HepG2 (cell line): ENCODE data around the gene KCTD6. TPM values are rescaled to one million over a fixed set of nuclear protein-coding genes. Genes with fewer than 3 reads are reported as not detected.

Experiments
- CSRNP2 ChIP-seq: sonication (generic); formaldehyde crosslinking; conservative IDR thresholded peaks from 2 replicates; pipeline ENCODE4 v1.8.0; 2022; ENCODE audit warnings: low read depth, missing genetic modification reagents
- GTF3A ChIP-seq: sonication (generic); formaldehyde crosslinking; conservative IDR thresholded peaks from 2 replicates; pipeline ENCODE4 v1.4.0; 2020; ENCODE audit warnings: mild to moderate bottlenecking, missing genetic modification reagents
- HNF1A ChIP-seq, 2 experiments: sonication (generic) in 1 of 2; formaldehyde crosslinking in 1 of 2; IDR thresholded peaks; 2 replicates each; pipeline versions ENCODE4 v1.4.0 to v1.6.1; 2016 to 2020; ENCODE audit warnings: borderline replicate concordance in 1 of 2, low read depth in 1 of 2, mild to moderate bottlenecking in 1 of 2, missing genetic modification reagents in 1 of 2
- HNRNPH1 ChIP-seq: fragments of 200-400 bp; formaldehyde crosslinking; optimal IDR thresholded peaks from 2 replicates; pipeline ENCODE3; 2017; ENCODE audit warnings: mild to moderate bottlenecking, low read depth, low read length
- HOXA9 ChIP-seq: sonication (generic); formaldehyde crosslinking; IDR thresholded peaks from 2 replicates; pipeline ENCODE4 v1.8.1; 2022; ENCODE audit warnings: missing genetic modification reagents, mild to moderate bottlenecking, moderate library complexity, borderline replicate concordance
- KMT2A ChIP-seq: sonication (generic); formaldehyde crosslinking; IDR thresholded peaks from 2 replicates; pipeline ENCODE4 v1.4.0; 2020; ENCODE audit warnings: missing genetic modification reagents
- MBNL3 ChIP-seq: fragments of 250-450 bp; sonication (Bioruptor Pico); conservative IDR thresholded peaks from 2 replicates; pipeline ENCODE4 v1.8.0; 2022; ENCODE audit warnings: mild to moderate bottlenecking, inconsistent platforms
- SMAD3 ChIP-seq: sonication (generic); formaldehyde crosslinking; IDR thresholded peaks from 2 replicates; pipeline ENCODE4 v1.4.0; 2020; ENCODE audit warnings: missing genetic modification reagents
- SRF ChIP-seq: IDR thresholded peaks from 2 replicates; pipeline ENCODE4 v1.6.1; 2011; ENCODE audit warnings: mild to moderate bottlenecking, low read depth, low read length, moderate library complexity
- THYN1 ChIP-seq: sonication (generic); formaldehyde crosslinking; IDR thresholded peaks from 2 replicates; pipeline ENCODE4 v1.8.1; 2023; ENCODE audit warnings: low read depth, mild to moderate bottlenecking, moderate library complexity, missing genetic modification reagents, borderline replicate concordance
- ZBTB7A ChIP-seq: sonication (generic); formaldehyde crosslinking; IDR thresholded peaks from 2 replicates; pipeline ENCODE4 v1.8.0; 2022; ENCODE audit warnings: mild to moderate bottlenecking, missing genetic modification reagents
- ZNF468 ChIP-seq: sonication (generic); formaldehyde crosslinking; IDR thresholded peaks from 2 replicates; pipeline ENCODE4 v1.8.0; 2022; ENCODE audit warnings: mild to moderate bottlenecking, moderate library complexity, missing genetic modification reagents
- ZNF510 ChIP-seq: sonication (generic); formaldehyde crosslinking; IDR thresholded peaks from 2 replicates; pipeline ENCODE4 v1.4.0; 2020; ENCODE audit warnings: low read depth, mild to moderate bottlenecking, missing genetic modification reagents
- ZNF629 ChIP-seq: sonication (generic); formaldehyde crosslinking; conservative IDR thresholded peaks from 2 replicates; pipeline ENCODE4 v1.5.0; 2020; ENCODE audit warnings: missing genetic modification reagents
- polyA plus RNA-seq, 8 experiments: library from polyadenylated mRNA; depleted of rRNA in 3 of 8; stranded (reverse) in 7 of 8; unstranded in 1 of 8; fragments of >200 nt; fragmentation: Illumina TruSeq in 4 of 8; extraction: Trizol in 4 of 8; gene quantifications; 2 replicates each; pipeline versions ENCODE4 v1.2.1 to v1.2.3, GENCODE V29; 2011 to 2016; ENCODE audit warnings: low read depth in 4 of 8, missing spikeins in 1 of 8, mixed read lengths in 1 of 8; ENCODE audit not compliant: insufficient read depth in 1 of 8
- total RNA-seq, 5 experiments: library from RNA; depleted of rRNA; stranded (reverse); fragments of >200 nt; fragmentation: Illumina TruSeq; extraction: Trizol; gene quantifications; 2 replicates each; pipeline ENCODE4 v1.2.3, GENCODE V29; 2016; ENCODE audit warnings: low read depth in 1 of 5
- TF ChIP-seq, protein P1 (sequence below): sonication (generic); formaldehyde crosslinking; IDR thresholded peaks from 2 replicates; pipeline ENCODE4 v1.5.1; 2020; ENCODE audit warnings: missing genetic modification reagents, mild to moderate bottlenecking, borderline replicate concordance

The KCTD6 gene
- total and polyA plus RNA-seq, 2 of the 13 experiments (the other 11 are each of a cell fraction or from before 2014, with no cell fraction given): 13.4 to 14.2 TPM

DNA sequence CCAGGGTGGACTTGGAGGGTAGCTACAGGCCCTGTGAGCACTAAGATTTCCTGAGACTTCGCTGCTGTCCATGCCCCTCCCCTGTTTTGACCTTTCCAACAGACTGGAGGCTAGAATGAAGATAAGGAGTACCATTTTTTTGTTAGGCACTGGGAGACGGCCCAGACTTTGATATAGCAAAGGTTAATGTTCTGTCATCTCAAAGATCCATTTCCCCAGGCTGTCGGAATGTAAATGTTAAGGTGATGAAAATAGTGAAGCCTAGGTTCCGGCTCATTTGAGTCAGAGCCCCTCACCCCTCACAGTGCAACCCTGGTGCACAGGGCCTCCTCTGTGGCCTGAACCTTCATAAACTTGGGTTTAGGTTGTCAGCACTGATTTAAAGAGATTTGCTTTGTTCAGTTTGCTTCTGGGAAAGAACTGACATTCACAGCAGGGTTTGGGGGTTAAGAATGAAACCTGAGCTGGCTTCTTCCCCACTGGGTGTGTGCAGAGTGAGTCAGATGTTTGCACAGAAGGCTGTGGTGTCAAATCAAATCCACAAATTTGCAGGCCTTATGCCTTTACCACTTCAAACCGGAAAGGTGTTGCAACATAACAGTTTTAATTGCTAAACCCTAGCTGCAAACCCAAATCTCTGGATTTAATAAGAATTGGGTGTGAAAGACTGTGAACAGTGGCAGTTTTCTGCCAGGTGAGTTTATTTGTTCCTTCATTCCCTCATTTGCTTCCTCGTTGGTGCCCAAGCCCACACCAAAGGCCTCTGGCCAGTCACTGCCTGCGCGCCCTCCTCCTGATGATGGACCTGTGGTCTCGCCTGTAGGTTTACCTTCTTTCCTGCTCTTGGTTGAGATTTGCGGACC lies 20.6 kb upstream of the KCTD6 start (continued):
- TF ChIP-seq HNF1A (IDR thresholded peaks at IDR 0.05; ENCODE audit: low read depth) (0 out of 2 replicates have a peak, but pooled peaks have one; percentile 67), HNF1A (CRISPR knock-in tag; IDR thresholded peaks at IDR 0.05; ENCODE audit: borderline replicate concordance) (peak; percentile 48; the same call in 1 of the 2 replicates), CSRNP2 (no peak), ZNF468 (no peak), THYN1 (CRISPR knock-in tag) (no peak), ZNF510 (CRISPR knock-in tag) (no peak), ZBTB7A (CRISPR knock-in tag) (peak; percentile 27; the same call in 1 of the 2 replicates), KMT2A (0 out of 2 replicates have a peak, but pooled peaks have one; percentile 22), HNRNPH1 (no peak), SMAD3 (CRISPR knock-in tag) (peak; percentile 91), ZNF629 (peak; percentile 51; the same call in 1 of the 2 replicates), HOXA9 (CRISPR knock-in tag) (no peak), SRF (no peak), MBNL3 (CRISPR knock-in tag) (no peak), GTF3A (peak; percentile 68; the same call in 1 of the 2 replicates)
- TF ChIP-seq, protein P1, sequence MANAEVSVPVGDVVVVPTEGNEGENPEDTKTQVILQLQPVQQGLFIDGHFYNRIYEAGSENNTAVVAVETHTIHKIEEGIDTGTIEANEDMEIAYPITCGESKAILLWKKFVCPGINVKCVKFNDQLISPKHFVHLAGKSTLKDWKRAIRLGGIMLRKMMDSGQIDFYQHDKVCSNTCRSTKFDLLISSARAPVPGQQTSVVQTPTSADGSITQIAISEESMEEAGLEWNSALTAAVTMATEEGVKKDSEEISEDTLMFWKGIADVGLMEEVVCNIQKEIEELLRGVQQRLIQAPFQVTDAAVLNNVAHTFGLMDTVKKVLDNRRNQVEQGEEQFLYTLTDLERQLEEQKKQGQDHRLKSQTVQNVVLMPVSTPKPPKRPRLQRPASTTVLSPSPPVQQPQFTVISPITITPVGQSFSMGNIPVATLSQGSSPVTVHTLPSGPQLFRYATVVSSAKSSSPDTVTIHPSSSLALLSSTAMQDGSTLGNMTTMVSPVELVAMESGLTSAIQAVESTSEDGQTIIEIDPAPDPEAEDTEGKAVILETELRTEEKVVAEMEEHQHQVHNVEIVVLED (CRISPR knock-in tag): no peak
